GM18508 (cell line): ENCODE results near the gene CBLN3.

ENCODE experiments used
- ATAC-seq: cut with Tn5 transposase; IDR thresholded peaks from one replicate; pipeline ENCODE4 v1.9.1; 2021; ENCODE audit warnings: moderate number of reproducible peaks; ENCODE audit not compliant: insufficient read depth, unreplicated experiment

Gene CBLN3

DNA sequence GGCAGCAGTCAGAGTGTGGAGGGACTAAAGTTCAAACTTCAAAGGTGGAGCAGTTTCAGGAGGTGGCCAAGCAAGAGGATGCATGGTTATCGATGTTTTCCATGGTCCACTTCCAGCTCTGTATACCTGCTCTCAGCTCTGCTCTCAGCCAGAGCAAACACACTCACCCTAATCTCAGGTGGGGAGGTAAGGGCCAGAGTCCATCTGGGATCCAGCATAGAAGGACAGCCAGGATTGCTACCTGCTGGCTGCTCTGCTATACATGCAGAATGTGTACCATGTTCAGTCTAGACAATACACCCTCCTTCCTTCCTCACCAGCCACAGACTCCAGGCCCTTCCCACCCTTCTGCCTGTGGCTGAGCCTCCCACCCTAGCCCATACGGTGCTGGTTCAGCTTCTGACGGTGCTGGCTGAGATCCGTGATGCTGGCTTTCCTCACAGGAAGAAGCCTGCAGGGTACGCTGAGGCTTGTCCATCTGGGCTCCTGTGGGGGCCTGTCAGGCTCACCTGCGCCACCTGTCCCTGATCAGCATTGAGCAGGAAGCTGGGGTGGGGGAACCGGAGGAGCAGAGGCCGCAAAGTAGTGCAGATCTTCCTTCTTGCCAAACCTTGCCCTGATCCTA, 2.4 kb downstream of the CBLN3 start:
- ATAC-seq, result no peak

DNA sequence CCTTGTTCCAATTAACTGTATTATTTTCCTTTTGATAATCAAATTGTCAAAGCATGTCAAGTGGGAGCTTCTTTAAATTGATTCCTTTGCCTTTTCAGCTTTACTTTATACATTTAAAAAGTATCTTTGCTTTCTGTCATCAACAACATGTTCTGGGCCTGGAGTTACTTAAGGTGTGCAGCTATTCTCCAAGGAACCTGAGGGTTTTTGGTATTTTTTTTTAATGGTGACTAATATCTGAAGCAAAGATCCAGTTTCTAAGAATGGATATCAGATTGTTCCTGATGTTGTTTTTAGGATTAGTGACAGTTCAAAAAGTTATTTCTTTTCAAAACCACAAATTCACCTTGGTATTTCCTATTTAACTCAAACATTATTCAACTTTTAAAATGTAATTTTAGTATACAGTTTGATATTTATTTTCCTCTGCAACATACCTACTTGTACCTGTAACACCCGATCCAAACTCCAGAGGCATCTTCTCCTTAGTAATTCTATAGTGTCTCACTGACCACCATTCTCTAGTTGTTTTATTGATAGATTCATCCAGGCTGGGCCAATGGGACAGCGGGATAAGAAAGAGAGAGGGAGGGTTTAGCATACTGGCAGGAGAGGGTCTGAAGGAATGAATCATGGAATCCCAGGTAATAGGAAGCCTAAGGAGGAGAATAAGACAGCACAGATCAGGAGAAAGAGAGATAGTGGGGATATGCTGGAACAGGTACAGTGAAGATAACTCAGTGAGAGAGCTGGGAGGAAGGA, 3.1 kb downstream of the CBLN3 start:
- ATAC-seq, result no peak

DNA sequence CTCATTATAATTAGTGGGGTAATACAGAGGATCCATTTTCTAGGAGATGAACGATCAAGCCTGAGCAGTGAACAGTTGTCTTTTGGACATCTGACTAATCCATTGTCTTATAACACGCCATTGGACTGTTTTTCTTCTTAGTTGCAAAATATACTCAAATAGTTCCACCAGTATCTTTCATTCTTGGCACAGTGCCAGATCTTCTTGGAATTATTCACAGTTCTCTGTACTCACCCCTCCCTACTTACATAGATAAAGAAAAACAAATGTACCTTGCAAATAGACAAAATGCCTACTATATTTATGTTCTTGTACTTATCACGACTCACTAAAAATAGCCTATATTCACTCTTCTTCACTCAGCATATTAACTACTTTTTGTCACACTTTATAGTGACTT, 3.8 kb downstream of the CBLN3 start:
- ATAC-seq, result no peak

DNA sequence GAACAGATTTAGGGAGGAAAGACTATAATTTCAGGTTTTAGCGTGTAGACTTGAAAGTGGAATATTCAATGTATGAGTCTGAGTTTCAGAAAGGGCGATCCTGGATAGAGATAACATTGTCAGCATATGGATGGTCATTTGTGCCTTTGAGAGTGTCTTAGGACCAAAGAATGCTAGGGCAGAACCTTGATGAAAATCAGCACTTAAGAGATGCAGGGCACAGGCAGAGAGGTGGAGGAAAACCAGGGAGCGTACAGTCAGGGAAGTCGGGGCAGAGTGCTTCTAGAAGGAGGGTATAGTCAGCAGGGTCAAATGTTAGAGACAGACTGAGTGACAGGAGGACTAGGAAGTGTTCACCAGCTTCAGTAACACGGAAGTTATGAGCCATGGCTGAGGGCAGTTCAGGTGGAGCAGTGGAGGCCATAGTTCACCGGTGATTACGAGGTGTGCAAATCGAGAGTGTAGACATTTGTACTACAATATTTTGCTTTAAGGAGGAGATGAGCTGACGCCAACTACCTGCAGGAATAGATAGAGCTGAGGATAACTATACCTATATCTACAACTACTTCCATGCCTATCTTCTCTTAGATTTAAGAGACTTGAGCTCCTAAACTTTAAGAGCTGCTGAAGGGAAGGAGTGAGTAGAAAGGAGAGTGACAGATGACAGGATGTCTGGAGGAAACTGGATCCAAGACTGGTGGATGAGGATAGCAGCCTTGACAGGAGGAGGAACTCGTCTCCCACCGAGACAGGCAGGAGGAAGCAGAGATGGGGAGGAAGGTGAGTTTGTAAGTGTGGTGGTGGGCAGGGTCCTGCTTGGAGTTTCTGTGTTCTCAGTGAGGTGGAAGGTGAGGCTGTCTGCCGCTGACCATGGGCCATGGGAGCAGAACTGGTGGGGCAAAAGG, 6.5 kb downstream of the CBLN3 start:
- ATAC-seq, result no peak

DNA sequence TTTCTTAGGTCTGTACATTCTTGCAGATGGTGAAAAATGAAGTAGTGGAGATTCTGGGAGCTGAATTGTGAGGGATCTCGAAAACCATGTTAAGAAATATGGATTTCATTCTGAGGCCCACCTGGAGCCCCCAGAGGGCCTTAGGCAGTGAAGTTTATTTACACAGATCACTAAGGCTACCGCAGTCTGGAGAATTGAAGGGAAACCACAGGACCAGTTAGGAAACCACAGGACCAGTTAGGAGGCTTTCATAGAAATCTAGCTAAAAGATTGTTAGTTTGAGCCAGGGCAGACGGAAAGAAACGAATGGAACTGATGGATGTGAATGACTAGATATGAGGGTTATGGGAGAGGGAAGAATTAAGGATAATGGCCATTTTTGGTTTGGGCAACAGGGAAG, 7.2 kb downstream of the CBLN3 start:
- ATAC-seq, result no peak

DNA sequence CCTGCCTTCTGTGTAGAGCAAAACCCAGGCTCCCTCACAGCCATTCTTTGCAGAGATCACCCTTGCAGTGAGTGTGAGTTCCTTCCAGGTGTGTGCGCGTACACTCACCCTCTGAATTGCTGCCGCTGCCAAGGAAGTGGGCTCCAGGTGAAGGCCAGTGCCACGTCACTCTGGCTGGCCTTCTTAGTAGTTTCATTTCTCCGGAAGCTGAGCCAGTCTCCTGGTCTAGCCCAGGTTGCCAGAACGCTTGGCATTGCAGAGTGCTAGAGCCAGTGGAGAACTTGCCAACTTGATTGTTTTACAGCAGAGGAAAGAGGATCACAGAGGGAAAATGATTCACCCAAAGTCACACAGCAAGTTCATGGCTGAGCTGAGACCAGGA, 11.0 kb downstream of the CBLN3 start:
- ATAC-seq, result no peak

DNA sequence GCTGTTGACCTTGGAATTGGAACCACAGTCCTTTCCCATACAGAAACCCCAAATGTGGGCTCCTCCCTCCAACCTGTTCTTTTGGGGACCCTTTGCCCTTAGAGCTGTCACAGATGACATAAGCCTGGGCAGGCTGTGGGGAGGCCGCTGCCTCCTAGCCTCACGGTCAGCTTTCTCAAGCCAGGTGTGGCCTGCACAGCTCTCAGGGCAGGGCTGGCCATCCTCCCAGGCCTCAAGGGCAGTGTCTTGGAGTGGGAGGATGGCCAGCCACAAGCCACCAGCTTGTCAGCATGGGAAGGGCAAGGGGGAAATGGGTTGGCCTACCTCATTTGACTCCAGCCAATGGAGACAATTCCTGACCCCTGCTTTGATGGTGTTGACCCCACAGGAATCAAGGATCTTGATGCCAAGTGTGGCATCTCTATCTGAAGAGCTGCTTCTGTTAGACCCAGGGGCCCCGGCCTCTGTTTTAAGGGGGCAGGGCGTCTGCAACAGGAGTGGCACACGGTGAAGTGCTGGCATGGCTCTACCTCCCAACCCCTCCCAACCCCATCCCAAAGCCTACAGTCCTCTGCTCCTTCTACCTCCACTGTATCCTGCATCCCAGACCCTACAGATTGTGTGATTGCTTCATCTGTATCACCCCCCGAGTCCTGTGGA, 11.5 kb downstream of the CBLN3 start:
- ATAC-seq, result no peak

DNA sequence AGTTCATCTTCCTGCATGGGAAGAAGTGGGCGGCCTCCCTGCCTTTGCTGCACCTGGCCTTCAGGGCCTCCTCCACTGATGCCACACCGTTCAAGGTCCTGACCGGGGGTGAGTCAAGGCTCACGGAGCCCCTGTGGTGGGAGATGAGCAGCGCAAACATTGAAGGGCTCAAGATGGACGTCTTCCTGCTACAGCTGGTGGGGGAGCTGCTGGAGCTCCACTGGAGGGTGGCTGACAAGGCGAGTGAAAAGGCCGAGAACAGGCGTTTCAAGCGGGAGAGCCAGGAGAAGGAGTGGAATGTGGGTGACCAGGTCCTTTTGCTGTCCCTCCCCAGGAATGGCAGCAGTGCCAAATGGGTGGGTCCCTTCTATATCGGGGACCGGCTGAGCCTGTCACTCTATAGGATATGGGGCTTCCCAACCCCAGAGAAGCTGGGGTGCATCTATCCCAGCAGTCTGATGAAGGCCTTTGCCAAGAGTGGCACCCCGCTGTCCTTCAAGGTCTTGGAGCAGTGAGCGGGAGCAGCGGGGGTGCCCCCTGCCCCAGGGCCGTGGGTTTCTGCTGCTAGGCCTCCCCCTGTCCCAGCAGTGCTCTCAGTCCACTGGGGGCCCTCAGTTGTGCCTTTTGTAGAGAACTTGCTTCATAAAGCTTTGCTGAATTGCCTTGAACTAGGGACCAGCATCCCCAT, 12.4 kb downstream of the CBLN3 start:
- ATAC-seq, result no peak

DNA sequence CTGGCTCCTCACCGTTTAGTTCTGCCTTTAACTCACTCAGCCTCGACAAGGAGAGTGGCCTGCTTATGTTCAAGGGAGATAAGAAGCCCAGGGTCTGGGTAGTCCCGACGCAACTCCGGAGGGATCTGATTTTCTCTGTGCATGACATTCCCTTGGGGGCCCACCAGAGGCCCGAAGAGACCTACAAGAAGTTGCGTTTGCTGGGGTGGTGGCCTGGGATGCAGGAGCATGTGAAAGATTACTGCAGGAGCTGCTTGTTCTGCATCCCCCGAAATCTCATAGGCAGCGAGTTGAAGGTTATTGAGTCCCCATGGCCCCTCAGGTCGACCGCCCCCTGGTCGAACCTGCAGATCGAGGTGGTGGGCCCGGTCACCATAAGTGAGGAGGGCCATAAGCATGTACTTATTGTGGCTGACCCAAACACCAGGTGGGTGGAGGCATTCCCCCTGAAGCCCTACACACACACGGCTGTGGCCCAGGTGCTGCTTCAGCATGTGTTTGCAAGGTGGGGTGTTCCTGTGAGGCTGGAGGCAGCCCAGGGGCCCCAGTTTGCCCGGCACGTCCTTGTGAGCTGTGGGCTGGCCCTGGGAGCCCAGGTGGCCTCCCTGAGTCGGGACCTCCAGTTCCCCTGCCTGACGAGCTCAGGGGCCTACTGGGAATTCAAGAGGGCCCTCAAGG, 13.1 kb downstream of the CBLN3 start:
- ATAC-seq, result no peak

DNA sequence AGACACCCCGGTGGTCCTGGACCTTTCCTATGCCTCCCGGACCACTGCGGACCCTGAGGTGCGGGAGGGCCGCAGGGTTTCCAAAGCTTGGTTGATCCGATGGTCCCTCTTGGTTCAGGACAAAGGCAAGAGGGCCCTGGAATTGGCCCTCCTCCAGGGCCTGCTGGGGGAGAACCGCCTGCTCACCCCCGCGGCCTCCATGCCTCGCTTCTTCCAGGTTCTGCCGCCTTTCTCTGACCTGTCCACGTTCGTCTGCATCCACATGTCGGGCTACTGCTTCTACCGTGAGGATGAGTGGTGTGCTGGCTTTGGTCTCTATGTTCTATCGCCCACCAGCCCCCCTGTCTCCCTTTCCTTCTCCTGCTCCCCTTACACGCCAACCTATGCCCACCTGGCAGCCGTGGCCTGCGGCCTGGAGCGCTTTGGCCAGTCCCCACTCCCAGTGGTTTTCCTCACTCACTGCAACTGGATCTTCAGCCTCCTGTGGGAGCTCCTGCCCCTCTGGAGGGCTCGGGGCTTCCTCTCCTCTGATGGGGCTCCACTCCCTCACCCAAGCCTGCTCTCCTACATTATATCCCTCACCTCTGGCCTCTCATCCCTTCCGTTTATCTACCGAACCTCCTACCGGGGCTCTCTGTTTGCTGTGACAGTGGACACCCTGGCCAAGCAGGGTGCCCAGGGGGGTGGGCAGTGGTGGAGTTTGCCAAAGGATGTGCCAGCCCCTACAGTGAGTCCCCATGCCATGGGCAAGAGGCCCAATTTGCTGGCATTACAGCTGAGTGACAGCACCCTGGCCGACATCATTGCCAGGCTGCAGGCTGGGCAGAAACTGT, 13.8 kb downstream of the CBLN3 start:
- no peak for ATAC-seq

DNA sequence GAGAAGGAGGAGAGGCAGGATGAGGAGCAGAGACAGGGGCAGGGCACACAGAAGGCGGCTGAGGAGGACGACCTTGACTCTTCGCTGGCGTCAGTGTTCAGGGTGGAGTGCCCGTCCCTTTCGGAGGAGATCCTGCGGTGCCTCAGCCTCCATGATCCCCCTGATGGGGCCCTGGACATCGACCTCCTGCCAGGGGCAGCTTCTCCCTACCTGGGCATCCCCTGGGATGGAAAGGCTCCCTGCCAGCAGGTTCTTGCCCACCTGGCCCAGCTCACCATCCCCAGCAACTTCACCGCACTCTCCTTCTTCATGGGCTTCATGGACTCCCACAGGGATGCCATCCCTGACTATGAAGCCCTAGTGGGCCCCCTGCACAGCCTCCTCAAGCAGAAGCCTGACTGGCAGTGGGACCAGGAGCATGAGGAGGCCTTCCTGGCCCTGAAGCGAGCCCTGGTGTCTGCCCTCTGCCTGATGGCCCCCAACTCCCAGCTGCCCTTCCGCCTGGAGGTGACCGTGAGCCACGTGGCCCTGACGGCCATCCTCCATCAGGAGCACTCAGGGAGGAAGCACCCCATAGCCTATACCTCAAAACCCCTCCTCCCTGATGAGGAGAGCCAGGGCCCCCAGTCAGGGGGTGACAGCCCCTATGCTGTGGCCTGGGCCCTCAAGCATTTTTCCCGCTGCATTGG, 14.6 kb downstream of the CBLN3 start:
- ATAC-seq, result no peak

DNA sequence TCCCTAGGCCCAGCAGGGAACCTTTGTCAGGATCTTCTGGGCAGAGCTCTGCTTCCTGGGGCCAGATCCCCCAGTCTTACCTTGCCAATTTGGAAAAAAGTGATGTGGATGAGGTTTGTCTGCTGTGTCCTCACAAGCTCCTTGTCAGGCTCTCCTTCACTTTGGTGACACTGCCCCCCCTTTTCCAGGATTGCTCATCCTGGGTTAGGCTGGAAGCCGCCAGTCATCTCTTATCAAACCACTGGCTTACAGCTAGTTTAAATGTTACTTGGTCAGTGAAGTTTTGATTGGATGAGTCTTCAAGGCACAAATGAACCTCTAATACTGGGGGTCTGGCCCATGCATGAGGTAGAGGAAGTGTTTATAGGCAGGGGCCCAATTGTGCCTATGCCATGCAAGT, 15.4 kb downstream of the CBLN3 start:
- no peak for ATAC-seq

DNA sequence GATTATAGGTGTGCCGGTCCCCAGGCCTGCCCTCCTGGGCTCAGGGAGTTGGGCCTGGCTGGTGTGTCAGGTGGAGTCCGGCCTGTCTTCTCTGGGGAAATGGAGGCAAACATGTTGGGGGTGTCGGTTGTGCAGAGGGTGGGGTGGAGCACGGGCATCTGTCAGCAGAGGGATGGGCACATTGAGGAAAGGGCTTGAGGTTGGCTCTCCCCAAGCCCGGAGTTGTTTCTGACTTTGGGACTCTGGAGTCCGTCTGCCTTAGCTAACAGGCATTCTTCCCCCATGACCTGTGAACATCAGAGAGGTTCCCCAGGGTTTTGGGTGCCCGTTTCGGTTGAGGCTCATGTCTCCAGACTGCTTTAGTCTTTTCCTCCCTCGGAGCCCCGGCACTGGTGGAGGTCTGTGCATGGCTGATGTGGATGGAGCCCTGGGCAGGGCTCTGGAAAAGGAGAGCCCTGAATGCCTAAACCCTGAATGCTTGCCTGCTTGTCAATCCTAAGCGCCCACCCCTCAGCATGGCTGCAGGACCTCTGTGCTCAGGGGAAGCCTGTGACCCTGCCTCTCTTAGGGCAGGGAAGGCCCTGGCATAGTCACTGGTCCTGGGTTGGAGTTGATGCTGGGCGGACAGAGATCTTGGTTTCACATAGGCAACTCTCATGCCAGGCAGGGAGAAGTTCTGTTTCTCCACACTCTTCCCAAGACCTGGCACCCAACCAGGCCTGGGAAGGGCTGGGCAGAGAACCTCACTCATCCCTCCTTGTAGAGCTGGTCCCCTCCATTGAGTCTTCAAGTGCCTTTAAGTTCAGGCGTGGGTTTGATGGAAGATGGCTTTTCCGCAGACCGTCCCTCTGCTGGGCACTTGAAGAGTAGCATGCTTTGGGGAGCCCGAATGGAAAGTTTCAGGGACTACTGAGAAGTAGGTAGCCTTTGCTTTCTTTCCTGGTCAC, 17.8 kb downstream of the CBLN3 start:
- no peak for ATAC-seq

DNA sequence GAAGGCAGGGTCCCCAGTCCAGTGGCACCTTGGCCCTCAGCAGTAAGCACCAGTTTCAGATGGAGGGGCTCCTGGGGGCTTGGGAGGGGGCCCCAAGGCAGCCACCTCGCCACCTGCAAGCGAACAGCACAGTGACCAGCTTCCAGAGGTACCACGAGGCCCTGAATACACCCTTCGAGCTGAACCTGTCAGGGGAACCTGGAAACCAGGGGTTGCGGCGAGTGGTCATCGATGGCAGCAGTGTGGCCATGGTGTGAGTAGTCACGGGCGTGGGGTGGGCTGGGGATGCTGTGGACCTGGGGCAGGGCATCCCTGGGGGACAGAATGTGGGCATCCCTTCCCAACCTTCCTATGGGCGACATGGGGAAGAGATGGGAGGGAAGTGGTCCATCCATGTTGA, 19.5 kb downstream of the CBLN3 start:
- no peak for ATAC-seq

DNA sequence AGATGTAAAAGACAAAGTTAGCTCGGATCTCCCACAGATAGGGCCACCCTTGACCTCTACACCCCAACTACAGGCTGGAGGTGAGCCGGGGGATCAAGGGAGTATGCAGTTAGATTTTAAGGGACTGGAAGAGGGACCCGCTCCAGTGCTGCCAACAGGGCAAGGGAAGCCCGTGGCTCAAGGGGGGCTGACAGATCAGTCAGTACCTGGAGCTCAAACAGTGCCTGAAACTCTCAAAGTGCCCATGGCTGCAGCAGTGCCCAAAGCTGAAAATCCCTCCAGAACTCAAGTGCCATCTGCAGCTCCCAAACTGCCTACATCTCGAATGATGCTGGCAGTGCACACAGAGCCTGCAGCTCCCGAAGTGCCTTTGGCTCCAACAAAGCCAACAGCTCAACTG, 20.3 kb downstream of the CBLN3 start:
- no peak for ATAC-seq

DNA sequence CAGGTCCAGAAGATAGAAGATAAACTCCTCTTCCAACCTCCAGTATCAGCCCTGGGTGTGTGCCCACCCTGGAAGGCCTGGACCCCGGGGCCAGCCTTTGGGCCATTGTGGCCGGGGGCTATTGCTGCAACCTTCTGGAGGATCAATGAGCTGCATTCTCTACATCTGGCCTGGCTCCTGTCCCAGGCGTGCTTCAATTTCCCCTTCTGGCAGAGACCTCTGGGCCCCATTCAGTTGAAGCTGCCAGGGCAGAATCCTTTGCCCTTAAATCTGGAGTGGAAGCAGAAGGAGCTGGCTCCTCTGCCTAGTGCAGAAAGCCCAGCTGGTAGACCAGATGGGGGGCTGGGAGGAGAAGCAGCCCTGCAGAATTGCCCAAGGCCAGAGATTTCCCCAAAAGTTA, 20.7 kb downstream of the CBLN3 start:
- ATAC-seq, result no peak
